ENCODE results near the gene CNOT6.

DNA sequence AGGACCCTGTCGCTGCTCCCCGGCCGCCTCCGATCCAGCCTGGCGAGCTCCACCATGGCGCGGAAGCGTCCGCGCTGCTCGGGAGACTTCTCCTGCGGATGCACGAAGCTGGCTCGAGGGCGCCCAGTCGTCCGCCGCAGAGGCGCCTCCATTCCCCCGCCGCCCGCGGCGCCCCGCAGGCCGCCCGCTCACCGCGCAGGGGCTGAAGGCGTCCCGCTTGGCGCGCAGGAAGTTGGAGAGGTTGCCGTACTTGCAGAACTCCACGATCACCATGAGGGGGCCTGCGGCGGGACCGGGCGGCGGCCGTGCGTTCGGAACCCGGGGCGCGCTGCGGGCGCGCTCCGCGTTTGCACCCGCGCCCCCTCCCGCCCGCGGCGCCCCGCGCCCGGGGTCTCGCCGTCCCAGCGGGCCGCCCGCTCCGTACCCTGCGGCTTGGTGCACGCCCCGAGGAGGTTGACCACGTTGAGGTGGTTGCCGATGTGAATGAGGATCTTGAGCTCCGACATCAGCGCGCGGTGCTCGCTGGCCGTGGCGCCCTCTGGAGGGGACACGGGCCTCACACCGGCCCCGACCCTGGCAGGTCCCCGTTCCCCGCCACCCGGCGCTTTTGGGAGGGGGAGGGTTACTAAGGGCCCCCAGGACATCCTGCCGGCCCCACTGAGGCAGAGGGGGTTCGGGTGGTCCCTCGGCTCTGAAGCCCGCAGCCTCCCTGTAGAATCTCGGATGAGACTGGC, 124.8 kb downstream of the CNOT6 start:
- peak in 1 of 2 donors; percentile 40 for TF ChIP-seq CTCF (conservative IDR thresholded peaks at IDR 0.05 in 1 of 2, IDR thresholded peaks at IDR 0.05 in 1 of 2; ENCODE audit: low read depth in 1 of 2, low read length in 2 of 2)
- no peak for TF ChIP-seq EZH2 (IDR thresholded peaks at IDR 0.05; ENCODE audit: low read length, missing control alignments)

All from fibroblast of lung (primary cell).